Measurements from ENCODE around the gene MCF2L2. TPM values are rescaled to one million over a fixed set of nuclear protein-coding genes. Genes with fewer than 3 reads are reported as not detected.

MCF2L2 gene
- total RNA-seq, 4 donors from 2014 or later, result 0.61 to 2.9 (median 1.3) TPM

- H3K27me3 ChIP-seq, result peaks cover 0 to 8% (median 0%) of the 10 kb centered on the region in 4 donors
- intact Hi-C loops (cut with DNase I), result no loop called here
- WGBS, 2 donors, result 88 to 91% methylated on average over 4 to 5 of the region's 5 CpGs
- H3K27ac ChIP-seq, result no peak overlapping the region
- no peaks in the 10 kb centered on the region for H3K36me3 ChIP-seq
- no peak for DNase-seq
- no peaks in the 10 kb centered on the region for H3K4me1 ChIP-seq
- no peaks in the 10 kb centered on the region for H3K9me3 ChIP-seq
- no peak for TF ChIP-seq CTCF (IDR thresholded peaks at IDR 0.05)
- no peak overlapping the region for H3K4me3 ChIP-seq
Observed at GRCh38 chr3:183396662-183397391, 31.6 kb downstream of the MCF2L2 start.

- TF ChIP-seq POLR2A (IDR thresholded peaks at IDR 0.05) (no peak), CTCF (IDR thresholded peaks at IDR 0.05) (no peak)
- H3K4me1 ChIP-seq, result no peaks in the 10 kb centered on the region
- H3K27me3 ChIP-seq, result peaks cover 0 to 8% (median 0%) of the 10 kb centered on the region in 4 donors
- no peak for DNase-seq
- no peaks in the 10 kb centered on the region for H3K36me3 ChIP-seq
- intact Hi-C loops (cut with DNase I), result no loop called here
- WGBS, 2 donors, result 66 to 78% methylated on average over 6 of the region's 6 CpGs
- no peak overlapping the region for H3K27ac ChIP-seq
- no peak overlapping the region for H3K4me3 ChIP-seq
- no peaks in the 10 kb centered on the region for H3K9me3 ChIP-seq
Observed at GRCh38 chr3:183394150-183394549, 34.3 kb downstream of the MCF2L2 start.

GRCh38 chr3:183393625-183394024, 34.8 kb downstream of the MCF2L2 start:
- TF ChIP-seq POLR2A (IDR thresholded peaks at IDR 0.05) (no peak), CTCF (IDR thresholded peaks at IDR 0.05) (no peak)
- Histone ChIP-seq H3K9me3 (no peaks in the 10 kb centered on the region), H3K4me1 (no peaks in the 10 kb centered on the region), H3K4me3 (no peak overlapping the region), H3K36me3 (no peaks in the 10 kb centered on the region), H3K27me3 (peaks cover 0 to 8% (median 0%) of the 10 kb centered on the region in 4 donors), H3K27ac (no peak overlapping the region)
- intact Hi-C loops (cut with DNase I), result no loop called here
- DNase-seq, result no peak
- 69 to 74% methylated on average over 3 to 4 of the region's 4 CpGs for WGBS, 2 donors

- intact Hi-C loops (cut with DNase I), result no loop called here
- no peak for DNase-seq
- Histone ChIP-seq H3K4me3 (no peak overlapping the region), H3K4me1 (no peaks in the 10 kb centered on the region), H3K9me3 (no peaks in the 10 kb centered on the region), H3K27ac (no peak overlapping the region), H3K36me3 (no peaks in the 10 kb centered on the region), H3K27me3 (peaks cover 0 to 7% (median 0%) of the 10 kb centered on the region in 4 donors)
- TF ChIP-seq POLR2A (IDR thresholded peaks at IDR 0.05), result no peak
- no peak for TF ChIP-seq CTCF (IDR thresholded peaks at IDR 0.05)
- 79 to 90% methylated on average over 11 to 12 of the region's 12 CpGs for WGBS, 2 donors
Observed at GRCh38 chr3:183392186-183393034, 36.0 kb downstream of the MCF2L2 start.

GRCh38 chr3:183391460-183391859, 37.0 kb downstream of the MCF2L2 start:
- H3K4me3 ChIP-seq, result no peak overlapping the region
- H3K36me3 ChIP-seq, result no peaks in the 10 kb centered on the region
- WGBS, 2 donors, result 83 to 88% methylated on average over 3 of the region's 3 CpGs
- TF ChIP-seq POLR2A (IDR thresholded peaks at IDR 0.05) (no peak), CTCF (IDR thresholded peaks at IDR 0.05) (no peak)
- no peaks in the 10 kb centered on the region for H3K9me3 ChIP-seq
- intact Hi-C loops (cut with DNase I), result no loop called here
- no peaks in the 10 kb centered on the region for H3K4me1 ChIP-seq
- DNase-seq, result no peak
- H3K27me3 ChIP-seq, result peaks cover 0 to 3% (median 0%) of the 10 kb centered on the region in 4 donors
- no peak overlapping the region for H3K27ac ChIP-seq
